GM23338 (cell line): ENCODE measurements around the gene RUSF1. TPM values are rescaled to one million over a fixed set of nuclear protein-coding genes. Genes with fewer than 3 reads are reported as not detected.

Experiments used
- ATAC-seq: fragments of 200-7000 bp; cut with Tn5 transposase; 3 replicates; pipeline ENCODE4 v1.9.1; 2020
- DNase-seq: peaks from one replicate; pipeline ENCODE4 v3.0.0-alpha.2; 2015; ENCODE audit warnings: low spot score
- H2AFZ ChIP-seq: fragments of 200-600 bp; sonication (generic); 2 replicates; pipeline ENCODE4 v1.8.0; 2016; ENCODE audit warnings: antibody characterized with exemption, mild to moderate bottlenecking, moderate library complexity
- H3F3A ChIP-seq: fragments of 200-600 bp; sonication (generic); replicated peaks from 2 replicates; pipeline ENCODE4 v1.8.0; 2017; ENCODE audit warnings: antibody characterized with exemption, mixed run types, low read depth
- H3K27ac ChIP-seq: fragments of 200-600 bp; sonication (generic); 2 replicates; pipeline ENCODE4 v1.6.1; 2016; ENCODE audit warnings: low read depth
- H3K27me3 ChIP-seq: fragments of 200-600 bp; sonication (generic); 2 replicates; pipeline ENCODE4 v1.8.0; 2016; ENCODE audit warnings: mild to moderate bottlenecking, mixed run types, moderate library complexity; ENCODE audit not compliant: insufficient read depth
- H3K36me3 ChIP-seq: fragments of 200-600 bp; sonication (generic); 2 replicates; pipeline ENCODE4 v1.8.0; 2016; ENCODE audit warnings: mild to moderate bottlenecking; ENCODE audit not compliant: insufficient read depth
- H3K4me1 ChIP-seq: fragments of 200-600 bp; sonication (generic); 2 replicates; pipeline ENCODE4 v1.8.0; 2016; ENCODE audit warnings: mild to moderate bottlenecking, moderate library complexity; ENCODE audit not compliant: insufficient read depth
- H3K4me2 ChIP-seq: fragments of 200-600 bp; sonication (generic); 2 replicates; pipeline ENCODE4 v1.7.1; 2017; ENCODE audit warnings: mixed run types
- H3K4me3 ChIP-seq: fragments of 200-600 bp; sonication (generic); 2 replicates; pipeline ENCODE4 v1.6.1; 2016; ENCODE audit warnings: mixed run types
- H3K79me2 ChIP-seq: fragments of 200-600 bp; sonication (generic); replicated peaks from 2 replicates; pipeline ENCODE4 v1.8.0; 2017; ENCODE audit warnings: mild to moderate bottlenecking; ENCODE audit not compliant: insufficient read depth
- H3K9me2 ChIP-seq: fragments of 200-600 bp; sonication (generic); 2 replicates; pipeline ENCODE4 v1.8.0; 2017; ENCODE audit not compliant: insufficient read depth
- H4K20me1 ChIP-seq: fragments of 200-600 bp; sonication (generic); replicated peaks from 2 replicates; pipeline ENCODE4 v1.8.0; 2017; ENCODE audit warnings: mild to moderate bottlenecking; ENCODE audit not compliant: insufficient read depth
- H3K27ac Mint-ChIP-seq: 2 replicates; pipeline ENCODE4 v1.8.0; 2020; ENCODE audit warnings: inconsistent platforms, mild to moderate bottlenecking, moderate library complexity, mixed read lengths
- H3K27me3 Mint-ChIP-seq: 3 replicates; pipeline ENCODE4 v1.8.0; 2022; ENCODE audit warnings: low read depth, mild to moderate bottlenecking, moderate library complexity, mixed read lengths, inconsistent platforms; ENCODE audit not compliant: insufficient read depth, poor library complexity
- H3K36me3 Mint-ChIP-seq: 3 replicates; pipeline ENCODE4 v1.8.0; 2021; ENCODE audit warnings: low read depth, mild to moderate bottlenecking, inconsistent platforms, moderate library complexity, mixed read lengths
- H3K4me1 Mint-ChIP-seq: 3 replicates; pipeline ENCODE4 v1.8.0; 2020; ENCODE audit warnings: mild to moderate bottlenecking, inconsistent platforms, mixed read lengths
- H3K4me3 Mint-ChIP-seq: 3 replicates; pipeline ENCODE4 v1.8.0; 2021; ENCODE audit warnings: moderate library complexity, mild to moderate bottlenecking, inconsistent platforms, mixed read lengths
- H3K9me3 Mint-ChIP-seq: 3 replicates; pipeline ENCODE4 v1.8.0; 2020; ENCODE audit warnings: moderate library complexity, mild to moderate bottlenecking, inconsistent platforms, mixed read lengths
- CREB1 ChIP-seq: fragments of 250-450 bp; sonication (Bioruptor Pico); IDR thresholded peaks from 2 replicates; pipeline ENCODE4 v1.5.0; 2020; ENCODE audit warnings: low read depth, mild to moderate bottlenecking, moderate library complexity
- ETS1 ChIP-seq: IDR thresholded peaks from 2 replicates; pipeline ENCODE4 v1.6.1; 2016; ENCODE audit warnings: antibody characterized with exemption
- EZH2 ChIP-seq: fragments of 200-600 bp; sonication (generic); IDR thresholded peaks from one replicate; pipeline ENCODE4 v1.8.0; 2017; ENCODE audit warnings: antibody characterized with exemption, mild to moderate bottlenecking, low read depth; ENCODE audit not compliant: unreplicated experiment
- EZH2phosphoT487 ChIP-seq: fragments of 200-600 bp; sonication (generic); IDR thresholded peaks from one replicate; pipeline ENCODE4 v1.8.1; 2018; ENCODE audit warnings: antibody characterized with exemption; ENCODE audit not compliant: unreplicated experiment
- JUNB ChIP-seq: IDR thresholded peaks from one replicate; pipeline ENCODE4 v1.6.1; 2016; ENCODE audit warnings: antibody characterized with exemption; ENCODE audit not compliant: unreplicated experiment
- POLR2AphosphoS5 ChIP-seq: IDR thresholded peaks from 2 replicates; pipeline ENCODE4 v1.6.1; 2016; ENCODE audit warnings: antibody characterized with exemption, low read depth
- REST ChIP-seq: IDR thresholded peaks from one replicate; pipeline ENCODE4 v1.6.1; 2018; ENCODE audit warnings: antibody characterized with exemption; ENCODE audit not compliant: unreplicated experiment
- STAT1 ChIP-seq: IDR thresholded peaks from one replicate; pipeline ENCODE4 v1.6.1; 2016; ENCODE audit warnings: antibody characterized with exemption; ENCODE audit not compliant: unreplicated experiment
- ZNF114 ChIP-seq: fragments of 250-450 bp; sonication (Bioruptor Pico); IDR thresholded peaks from 2 replicates; pipeline ENCODE4 v1.5.0; 2020; ENCODE audit warnings: mild to moderate bottlenecking, moderate library complexity
- ZNF331 ChIP-seq: fragments of 250-450 bp; sonication (Bioruptor Pico); IDR thresholded peaks from 2 replicates; pipeline ENCODE4 v1.5.0; 2020; ENCODE audit warnings: low read depth, mild to moderate bottlenecking, moderate library complexity
- polyA plus RNA-seq: library from polyadenylated mRNA; unstranded; fragments of >200 nt; fragmentation: Nextera tagmentation; extraction: Ambion mirVana; gene quantifications from 2 replicates; pipeline ENCODE4 v1.2.1, GENCODE V29; 2016
- total RNA-seq: library from RNA; depleted of rRNA; stranded (reverse); fragments of >200 nt; shearing (Covaris generic); gene quantifications from 2 replicates; pipeline ENCODE4 v1.2.3, GENCODE V29; 2014
- TF ChIP-seq, protein P1 (sequence below), 2 experiments: fragments of 200-600 bp in 1 of 2; sonication (generic) in 1 of 2; conservative IDR thresholded peaks; 2 replicates each; pipeline versions ENCODE4 v1.5.1 to v1.6.1; 2016 to 2017; ENCODE audit warnings: antibody characterized with exemption in 2 of 2, low read depth in 2 of 2, mild to moderate bottlenecking in 2 of 2, moderate library complexity in 1 of 2

RUSF1 gene
- total and polyA plus RNA-seq, 2 experiments from 2014 or later: 8.9 to 36.1 TPM

GRCh38 chr16:31464781-31465260 is 43.4 kb downstream of the RUSF1 start (continued):
- TF ChIP-seq REST (no peak), JUNB (no peak), STAT1 (no peak), EZH2phosphoT487 (no peak)

- Histone ChIP-seq H3K27ac (no peak overlapping the region), H3K4me2 (no peak overlapping the region), H3K4me1 (no peaks in the 10 kb centered on the region), H3K36me3 (no peaks in the 10 kb centered on the region; the same call in 1 of the 2 replicates), H4K20me1 (no peaks in the 10 kb centered on the region; the same call in 1 of the 2 replicates), H2AFZ (no peak overlapping the region), H3F3A (peaks cover 4% of the 10 kb centered on the region; the same call in 1 of the 2 replicates), H3K27me3 (no peaks in the 10 kb centered on the region), H3K79me2 (no peaks in the 10 kb centered on the region), H3K9me2 (no peaks in the 10 kb centered on the region), H3K4me3 (no peak overlapping the region)
- peaks cover 29% of the 10 kb centered on the region for H3K36me3 Mint-ChIP-seq
- peaks cover 3% of the 10 kb centered on the region for H3K4me1 Mint-ChIP-seq
- H3K27ac Mint-ChIP-seq: no peak overlapping the region
- no peak for DNase-seq
- no peaks in the 10 kb centered on the region; the same call in 2 of the 3 replicates for H3K9me3 Mint-ChIP-seq
- no peak overlapping the region for H3K4me3 Mint-ChIP-seq
- H3K27me3 Mint-ChIP-seq: peaks cover 2% of the 10 kb centered on the region
- no peak for ATAC-seq
- TF ChIP-seq ETS1 (no peak), STAT1 (no peak), ZNF114 (no peak), CREB1 (CRISPR knock-in tag) (no peak), EZH2 (no peak), REST (no peak), POLR2AphosphoS5 (no peak), ZNF331 (CRISPR knock-in tag) (no peak)
- TF ChIP-seq, protein P1, sequence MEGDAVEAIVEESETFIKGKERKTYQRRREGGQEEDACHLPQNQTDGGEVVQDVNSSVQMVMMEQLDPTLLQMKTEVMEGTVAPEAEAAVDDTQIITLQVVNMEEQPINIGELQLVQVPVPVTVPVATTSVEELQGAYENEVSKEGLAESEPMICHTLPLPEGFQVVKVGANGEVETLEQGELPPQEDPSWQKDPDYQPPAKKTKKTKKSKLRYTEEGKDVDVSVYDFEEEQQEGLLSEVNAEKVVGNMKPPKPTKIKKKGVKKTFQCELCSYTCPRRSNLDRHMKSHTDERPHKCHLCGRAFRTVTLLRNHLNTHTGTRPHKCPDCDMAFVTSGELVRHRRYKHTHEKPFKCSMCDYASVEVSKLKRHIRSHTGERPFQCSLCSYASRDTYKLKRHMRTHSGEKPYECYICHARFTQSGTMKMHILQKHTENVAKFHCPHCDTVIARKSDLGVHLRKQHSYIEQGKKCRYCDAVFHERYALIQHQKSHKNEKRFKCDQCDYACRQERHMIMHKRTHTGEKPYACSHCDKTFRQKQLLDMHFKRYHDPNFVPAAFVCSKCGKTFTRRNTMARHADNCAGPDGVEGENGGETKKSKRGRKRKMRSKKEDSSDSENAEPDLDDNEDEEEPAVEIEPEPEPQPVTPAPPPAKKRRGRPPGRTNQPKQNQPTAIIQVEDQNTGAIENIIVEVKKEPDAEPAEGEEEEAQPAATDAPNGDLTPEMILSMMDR (conservative IDR thresholded peaks at IDR 0.05; ENCODE audit: low read depth in 2 of 2): no peak
Observed at GRCh38 chr16:31464348-31464769, 43.8 kb downstream of the RUSF1 start.
